B cell (primary cell): Measurements from ENCODE around the gene SLC35E2B. TPM values are rescaled to one million over a fixed set of nuclear protein-coding genes. Genes with fewer than 3 reads are reported as not detected.
"Not testable (repeated sequence)": the region's sequence is repeated elsewhere in the genome, so short reads cannot be mapped to it uniquely, and the experiment has no call there.

Experiments
- ATAC-seq: fragments of 200-7000 bp; cut with Tn5 transposase; one replicate; pipeline ENCODE4 v1.10.0; 2021; ENCODE audit warnings: low read depth, mild to moderate bottlenecking, moderate number of reproducible peaks, moderate library complexity
- CTCF ChIA-PET: fragments of 350-600 bp; sonication (Branson Sonifier 250); formaldehyde crosslinking; loops from one replicate; lab custom pipeline; 2021; ENCODE audit warnings: antibody characterized with exemption, inconsistent platforms; lab: Charles Lee
- POLR2A ChIA-PET: fragments of 350-600 bp; sonication (Branson Sonifier 250); formaldehyde crosslinking; loops from one replicate; lab custom pipeline; 2021; ENCODE audit warnings: antibody characterized with exemption; lab: Charles Lee
- DNase-seq: peaks from one replicate; pipeline ENCODE4 v3.0.0; 2013
- H2AFZ ChIP-seq: 2 replicates; pipeline ENCODE4 v1.6.1; 2012; ENCODE audit warnings: mild to moderate bottlenecking, low read depth, low read length; ENCODE audit not compliant: insufficient read depth, poor library complexity, severe bottlenecking
- H3K27ac ChIP-seq, 2 donors: 1 replicate in 1 of 2; 2 replicates in 1 of 2; pipeline ENCODE4 v1.5.1; 2012 to 2013; ENCODE audit warnings: low read length in 2 of 2, mild to moderate bottlenecking in 2 of 2, moderate library complexity in 1 of 2
- H3K27me3 ChIP-seq, 4 experiments: fragments of 200-600 bp in 1 of 4; sonication (generic) in 1 of 4; replicated peaks in 1 of 4; 1 replicate in 2 of 4; 2 replicates in 2 of 4; pipeline versions ENCODE4 v1.6.1 to v1.7.0; 2013 to 2016; ENCODE audit warnings: low read length in 3 of 4, mild to moderate bottlenecking in 2 of 4, mixed read lengths in 1 of 4, moderate library complexity in 1 of 4; ENCODE audit not compliant: insufficient read depth in 4 of 4, control insufficient read depth in 3 of 4; ENCODE audit errors: control extremely low read depth in 1 of 4
- H3K36me3 ChIP-seq, 2 experiments: replicated peaks in 1 of 2; 1 replicate in 1 of 2; 2 replicates in 1 of 2; pipeline versions ENCODE4 v1.6.1 to v1.7.1; 2013; ENCODE audit warnings: low read length in 1 of 2; ENCODE audit not compliant: insufficient read depth in 2 of 2, control insufficient read depth in 1 of 2; ENCODE audit errors: control extremely low read depth in 1 of 2, extremely low read depth in 1 of 2
- H3K4me1 ChIP-seq, 2 donors: fragments of 200-600 bp in 1 of 2; sonication (generic) in 1 of 2; 1 replicate in 1 of 2; 2 replicates in 1 of 2; pipeline versions ENCODE4 v1.5.1 to v1.6.1; 2013 to 2017; ENCODE audit warnings: low read length in 2 of 2; ENCODE audit not compliant: control insufficient read depth in 2 of 2, insufficient read depth in 2 of 2
- H3K4me2 ChIP-seq: replicated peaks from 2 replicates; pipeline ENCODE3; 2012; ENCODE audit warnings: mild to moderate bottlenecking, low read depth, low read length; ENCODE audit not compliant: poor library complexity, severe bottlenecking
- H3K4me3 ChIP-seq, 5 experiments: fragments of 200-600 bp in 1 of 5; sonication (generic) in 1 of 5; 1 replicate in 3 of 5; 2 replicates in 2 of 5; pipeline versions ENCODE4 v1.5.1 to v1.7.0; 2011 to 2016; ENCODE audit warnings: low read length in 4 of 5, mild to moderate bottlenecking in 4 of 5, low read depth in 2 of 5, control low read depth in 1 of 5, moderate library complexity in 1 of 5; ENCODE audit not compliant: insufficient read depth in 1 of 5; ENCODE audit errors: control extremely low read depth in 1 of 5, extremely low read depth in 1 of 5
- H3K79me2 ChIP-seq: fragments of 200-600 bp; sonication (generic); one replicate; pipeline ENCODE4 v1.6.0; 2016; ENCODE audit warnings: low read length; ENCODE audit not compliant: control insufficient read depth, insufficient read depth
- H3K9ac ChIP-seq: fragments of 200-600 bp; sonication (generic); 2 replicates; pipeline ENCODE4 v1.6.1; 2017; ENCODE audit warnings: mild to moderate bottlenecking, low read length, moderate library complexity
- H3K9me3 ChIP-seq, 3 donors: one replicate each; pipeline versions ENCODE4 v1.6.1 to v1.7.1; 2013; ENCODE audit warnings: low read length in 2 of 3; ENCODE audit not compliant: control insufficient read depth in 2 of 3, insufficient read depth in 1 of 3; ENCODE audit errors: control extremely low read depth in 1 of 3
- H4K20me1 ChIP-seq: 2 replicates; pipeline ENCODE4 v1.6.0; 2012; ENCODE audit warnings: mild to moderate bottlenecking, low read length; ENCODE audit not compliant: insufficient read depth, control insufficient read depth, poor library complexity, severe bottlenecking
- H3K27ac Mint-ChIP-seq: one replicate; pipeline ENCODE4 v1.8.0; 2021; ENCODE audit warnings: mixed read lengths
- H3K27me3 Mint-ChIP-seq: one replicate; pipeline ENCODE4 v1.8.0; 2021; ENCODE audit warnings: mixed read lengths
- H3K4me1 Mint-ChIP-seq: one replicate; pipeline ENCODE4 v1.8.0; 2021; ENCODE audit warnings: mixed read lengths
- H3K4me3 Mint-ChIP-seq: one replicate; pipeline ENCODE4 v1.8.0; 2021; ENCODE audit warnings: mixed read lengths
- H3K9me3 Mint-ChIP-seq: one replicate; pipeline ENCODE4 v1.8.0; 2022; ENCODE audit warnings: mixed read lengths; ENCODE audit not compliant: insufficient read depth
- CTCF ChIP-seq: fragments of 200-600 bp; IDR thresholded peaks from one replicate; pipeline ENCODE4 v1.8.0; 2022; ENCODE audit warnings: antibody characterized with exemption, mild to moderate bottlenecking
- EZH2 ChIP-seq: IDR thresholded peaks from 2 replicates; pipeline ENCODE4 v1.6.1; 2012; ENCODE audit warnings: borderline replicate concordance, low read depth, mild to moderate bottlenecking, moderate library complexity, low read length; ENCODE audit not compliant: insufficient read depth, poor library complexity, severe bottlenecking
- WGBS: methylation state at CpG from one replicate; pipeline ENCODE4 v1.1.5; 2013; ENCODE audit warnings: missing lambda C conversion rate; ENCODE audit not compliant: insufficient coverage; 5-methylcytosine and 5-hydroxymethylcytosine counted together
- intact Hi-C: fragments of 100-400 bp; cut with micrococcal nuclease; formaldehyde crosslinking; loops from one replicate; pipeline ENCODE4 v1.10.0; 2022
- polyA plus RNA-seq: library from polyadenylated mRNA; depleted of rRNA; stranded (reverse); fragments of >200 nt; gene quantifications from 2 replicates; pipeline ENCODE4 v1.2.3, GENCODE V29; 2012
- total RNA-seq, 2 donors: library from RNA; stranded (reverse); fragments of 120-200 nt in 1 of 2; gene quantifications; 1 replicate in 1 of 2; 2 replicates in 1 of 2; pipeline versions ENCODE4 v1.2.3 to v1.2.4, GENCODE V29; 2013 to 2022

SLC35E2B gene
- total and polyA plus RNA-seq, 2 donors (not counting 1 experiment from before 2014, with no cell fraction given): 64.4 to 107 TPM

GRCh38 chr1:1730870-1731269 is 38.3 kb upstream of the SLC35E2B start:
- H3K9ac ChIP-seq: no peak overlapping the region
- H3K4me3 ChIP-seq: no peak overlapping the region
- peaks cover 17% of the 10 kb centered on the region for H3K79me2 ChIP-seq
- ATAC-seq: no peak
- ChIA-PET POLR2A (no interaction called here), CTCF (no interaction called here)
- Mint-ChIP-seq H3K9me3 (no peaks in the 10 kb centered on the region), H3K27ac (no peak overlapping the region), H3K4me1 (no peaks in the 10 kb centered on the region), H3K4me3 (no peak overlapping the region), H3K27me3 (no peaks in the 10 kb centered on the region)
- no peaks in the 10 kb centered on the region for H3K27me3 ChIP-seq
- H3K4me2 ChIP-seq: no peak overlapping the region
- intact Hi-C loops: no loop called here
- H3K4me1 ChIP-seq: peaks cover 5 to 8% of the 10 kb centered on the region in 2 donors
- H4K20me1 ChIP-seq: no peaks in the 10 kb centered on the region
- 99% methylated on average over 13 of the region's 17 CpGs for WGBS
- DNase-seq: no peak
- no peak overlapping the region for H3K27ac ChIP-seq
- no peak overlapping the region for H2AFZ ChIP-seq
- no peaks in the 10 kb centered on the region for H3K9me3 ChIP-seq
- TF ChIP-seq EZH2 (no peak), CTCF (no peak)
- H3K36me3 ChIP-seq: peaks cover 0 to 23% of the 10 kb centered on the region in 2 experiments

- Histone ChIP-seq H3K79me2 (peaks cover 17% of the 10 kb centered on the region), H3K36me3 (peaks cover 0 to 23% of the 10 kb centered on the region in 2 experiments)
- H3K4me3 ChIP-seq, H3K9me3 Mint-ChIP-seq, H3K9me3 ChIP-seq, H3K27ac Mint-ChIP-seq, H3K4me1 Mint-ChIP-seq, CTCF ChIA-PET, H3K4me3 Mint-ChIP-seq, DNase-seq, H3K27ac ChIP-seq, POLR2A ChIA-PET, H4K20me1 ChIP-seq, ATAC-seq, H2AFZ ChIP-seq, H3K4me1 ChIP-seq, H3K4me2 ChIP-seq, H3K27me3 Mint-ChIP-seq, H3K27me3 ChIP-seq, intact Hi-C loops, H3K9ac ChIP-seq: not testable (repeated sequence)
- WGBS: 100% methylated on average over 1 of the region's 13 CpGs
Observed at GRCh38 chr1:1730230-1730629, 37.6 kb upstream of the SLC35E2B start.

- H3K27ac ChIP-seq: peak overlapping the region in 1 of 2 donors; percentile 34
- WGBS: 90% methylated on average over 2 of the region's 18 CpGs
- H3K27ac Mint-ChIP-seq, CTCF ChIA-PET, H3K27me3 Mint-ChIP-seq, intact Hi-C loops, ATAC-seq, H4K20me1 ChIP-seq, H3K9me3 Mint-ChIP-seq, H3K27me3 ChIP-seq, H3K4me1 Mint-ChIP-seq, H3K4me3 ChIP-seq, POLR2A ChIA-PET, H3K4me2 ChIP-seq, H3K9ac ChIP-seq, DNase-seq, H3K9me3 ChIP-seq, H3K4me1 ChIP-seq, H3K4me3 Mint-ChIP-seq, H2AFZ ChIP-seq: not testable (repeated sequence)
- H3K36me3 ChIP-seq: peaks cover 0 to 23% of the 10 kb centered on the region in 2 experiments
- peaks cover 17% of the 10 kb centered on the region for H3K79me2 ChIP-seq
Observed at GRCh38 chr1:1729116-1729816, 36.7 kb upstream of the SLC35E2B start.
